ENCODE data around the gene CGB8.
A peak's percentile ranks its signal among the peaks of the same experiment; 100 is the strongest.

DNA sequence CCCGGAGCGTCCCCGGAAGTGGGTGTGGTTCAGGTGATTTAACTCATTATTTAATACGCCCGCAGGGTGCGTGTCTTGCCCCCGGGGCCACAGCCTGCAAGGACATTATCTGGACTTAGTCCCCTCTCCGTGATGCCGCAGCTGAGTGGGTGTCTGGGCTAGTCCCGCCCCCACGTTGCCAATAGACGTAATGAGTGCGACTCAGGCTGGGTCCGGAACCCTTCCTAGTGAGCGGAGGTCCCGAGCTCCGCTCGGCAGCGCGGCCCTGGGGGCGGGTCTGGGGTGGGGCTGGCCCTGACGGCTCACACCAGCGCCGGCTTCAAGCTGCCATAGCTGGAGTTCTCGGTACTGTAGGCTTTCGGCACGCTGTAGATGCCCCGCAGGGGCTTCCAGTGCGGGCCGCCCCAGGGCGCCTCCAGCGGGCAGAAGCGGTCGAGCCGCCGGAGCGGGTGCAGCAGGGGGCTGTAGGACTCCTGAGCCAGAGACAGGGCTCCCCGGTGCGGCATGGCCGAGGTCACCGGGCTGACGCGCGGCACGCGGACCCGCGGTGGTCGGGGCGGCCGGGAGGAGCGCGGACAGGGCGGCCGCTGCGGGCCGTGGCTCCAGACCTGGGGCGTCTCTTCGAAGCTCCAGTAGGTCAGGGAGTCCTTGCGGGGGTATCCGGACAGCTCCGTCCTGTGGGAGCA, 31.1 kb downstream of the CGB8 start:
- TF ChIP-seq, protein P1, sequence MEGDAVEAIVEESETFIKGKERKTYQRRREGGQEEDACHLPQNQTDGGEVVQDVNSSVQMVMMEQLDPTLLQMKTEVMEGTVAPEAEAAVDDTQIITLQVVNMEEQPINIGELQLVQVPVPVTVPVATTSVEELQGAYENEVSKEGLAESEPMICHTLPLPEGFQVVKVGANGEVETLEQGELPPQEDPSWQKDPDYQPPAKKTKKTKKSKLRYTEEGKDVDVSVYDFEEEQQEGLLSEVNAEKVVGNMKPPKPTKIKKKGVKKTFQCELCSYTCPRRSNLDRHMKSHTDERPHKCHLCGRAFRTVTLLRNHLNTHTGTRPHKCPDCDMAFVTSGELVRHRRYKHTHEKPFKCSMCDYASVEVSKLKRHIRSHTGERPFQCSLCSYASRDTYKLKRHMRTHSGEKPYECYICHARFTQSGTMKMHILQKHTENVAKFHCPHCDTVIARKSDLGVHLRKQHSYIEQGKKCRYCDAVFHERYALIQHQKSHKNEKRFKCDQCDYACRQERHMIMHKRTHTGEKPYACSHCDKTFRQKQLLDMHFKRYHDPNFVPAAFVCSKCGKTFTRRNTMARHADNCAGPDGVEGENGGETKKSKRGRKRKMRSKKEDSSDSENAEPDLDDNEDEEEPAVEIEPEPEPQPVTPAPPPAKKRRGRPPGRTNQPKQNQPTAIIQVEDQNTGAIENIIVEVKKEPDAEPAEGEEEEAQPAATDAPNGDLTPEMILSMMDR (IDR thresholded peaks at IDR 0.05) = peak; percentile 27 to 71 (median 54)
- TF ChIP-seq EP300 (IDR thresholded peaks at IDR 0.05) = no peak
- peak in 1 of 4 donors; percentile 10 for TF ChIP-seq POLR2A (IDR thresholded peaks at IDR 0.05)

All from upper lobe of left lung (tissue), 4 donors.